ENCODE measurements around the gene MFAP4.

GRCh38 chr17:19392303-19392702 lies 5.3 kb upstream of the MFAP4 start:
- no peak for TF ChIP-seq POLR2A (IDR thresholded peaks at IDR 0.05; ENCODE audit: low read depth)
- no peak for TF ChIP-seq CTCF (IDR thresholded peaks at IDR 0.05)
- TF ChIP-seq POLR2AphosphoS5 (IDR thresholded peaks at IDR 0.05) = no peak
- TF ChIP-seq EP300 (IDR thresholded peaks at IDR 0.05) = no peak

Measured in esophagus muscularis mucosa (tissue), 4 donors.